Measurements from ENCODE around the gene SMIM41.

DNA sequence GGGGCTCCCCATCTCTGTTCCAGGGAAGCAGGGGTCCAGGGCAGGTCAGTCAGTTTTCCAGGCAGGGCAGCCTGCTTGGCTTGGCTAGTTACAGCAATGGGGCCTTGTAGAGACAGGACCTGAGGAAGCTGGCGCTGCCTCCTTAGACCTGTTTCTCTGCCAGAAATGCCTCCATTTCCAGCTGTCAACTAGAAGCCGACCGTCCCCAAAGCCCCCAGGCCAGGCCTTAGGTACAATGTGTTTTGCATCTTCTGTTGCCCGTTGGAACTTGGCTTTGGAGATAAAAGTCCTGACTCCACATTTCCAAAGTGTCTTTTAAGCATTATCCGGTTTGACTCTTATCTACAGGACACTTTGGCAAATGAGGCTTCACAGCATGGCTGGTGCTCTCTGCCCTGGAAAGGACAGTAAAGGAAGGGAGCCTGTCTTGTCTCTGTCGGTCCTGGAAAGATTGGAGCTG, 69.7 kb downstream of the SMIM41 start:
- no peak for TF ChIP-seq ZNF274 (IDR thresholded peaks at IDR 0.05; ENCODE audit: low read depth, low read length)
- no peak for TF ChIP-seq YY1 (IDR thresholded peaks at IDR 0.05; ENCODE audit: insufficient read depth, insufficient read length)
